Natural killer cell (primary cell): ENCODE measurements around the gene DPEP3. TPM values are rescaled to one million over a fixed set of nuclear protein-coding genes. Genes with fewer than 3 reads are reported as not detected.
"Not testable (repeated sequence)": the region's sequence is repeated elsewhere in the genome, so short reads cannot be mapped to it uniquely, and the experiment has no call there.

Source experiments
- ATAC-seq, 3 donors: fragments of 150-1000 bp in 2 of 3; fragments of 200-7000 bp in 1 of 3; cut with Tn5 transposase; 1 replicate in 1 of 3; 2 replicates in 2 of 3; pipeline ENCODE4 v1.10.0; 2021; ENCODE audit warnings: mild to moderate bottlenecking in 2 of 3, moderate library complexity in 2 of 3
- DNase-seq, 2 donors: peaks; one replicate each; pipeline versions ENCODE4 v3.0.0 to v3.0.0-alpha.2; 2013 to 2021; ENCODE audit warnings: mixed read lengths in 1 of 2
- H3K27ac ChIP-seq: one replicate; pipeline ENCODE4 v1.5.1; 2013; ENCODE audit warnings: mild to moderate bottlenecking, low read length
- H3K27me3 ChIP-seq: one replicate; pipeline ENCODE4 v1.6.1; 2013; ENCODE audit warnings: low read length; ENCODE audit not compliant: control insufficient read depth, insufficient read depth
- H3K36me3 ChIP-seq: one replicate; pipeline ENCODE4 v1.6.1; 2013; ENCODE audit warnings: low read length; ENCODE audit not compliant: control insufficient read depth, insufficient read depth
- H3K4me1 ChIP-seq: one replicate; pipeline ENCODE4 v1.6.1; 2013; ENCODE audit warnings: low read length; ENCODE audit not compliant: control insufficient read depth, insufficient read depth
- H3K4me3 ChIP-seq: one replicate; pipeline ENCODE4 v1.5.1; 2013; ENCODE audit warnings: low read length
- H3K9me3 ChIP-seq: one replicate; pipeline ENCODE4 v1.6.1; 2013; ENCODE audit warnings: low read length; ENCODE audit not compliant: control insufficient read depth, insufficient read depth
- H3K27ac Mint-ChIP-seq, 2 donors: one replicate each; pipeline ENCODE4 v1.8.0; 2022; ENCODE audit warnings: mild to moderate bottlenecking in 2 of 2, mixed read lengths in 2 of 2, moderate library complexity in 1 of 2
- H3K27me3 Mint-ChIP-seq, 2 donors: one replicate each; pipeline ENCODE4 v1.8.0; 2022; ENCODE audit warnings: low read depth in 2 of 2, mixed read lengths in 2 of 2
- H3K36me3 Mint-ChIP-seq: one replicate; pipeline ENCODE4 v1.8.0; 2022; ENCODE audit warnings: mixed read lengths
- H3K4me1 Mint-ChIP-seq, 2 donors: one replicate each; pipeline ENCODE4 v1.8.0; 2022; ENCODE audit warnings: mixed read lengths in 2 of 2
- H3K4me3 Mint-ChIP-seq: one replicate; pipeline ENCODE4 v1.8.0; 2022; ENCODE audit warnings: mild to moderate bottlenecking, moderate library complexity, mixed read lengths
- H3K9me3 Mint-ChIP-seq, 2 donors: one replicate each; pipeline ENCODE4 v1.8.0; 2022; ENCODE audit warnings: mixed read lengths in 2 of 2
- CTCF ChIP-seq: fragments of 200-600 bp; IDR thresholded peaks from one replicate; pipeline ENCODE4 v1.8.0; 2022; ENCODE audit warnings: antibody characterized with exemption
- WGBS: methylation state at CpG from one replicate; pipeline ENCODE4 v1.1.7; 2013; ENCODE audit warnings: missing lambda C conversion rate; ENCODE audit not compliant: insufficient coverage; 5-methylcytosine and 5-hydroxymethylcytosine counted together
- intact Hi-C: fragments of 100-400 bp; cut with micrococcal nuclease; formaldehyde crosslinking; loops from one replicate; pipeline ENCODE4 v1.14.2; 2022
- total RNA-seq, 4 donors: library from RNA; stranded (reverse); fragments of 120-200 nt in 1 of 4; gene quantifications; one replicate each; pipeline versions ENCODE4 v1.2.3 to v1.2.4, GENCODE V29; 2013 to 2022

DPEP3 gene
- total RNA-seq, 3 donors from 2014 or later (not counting 1 experiment from before 2014, with no cell fraction given) = 0.53 to 1.00 (median 0.96) TPM

- Histone ChIP-seq H3K4me1 (no peaks in the 10 kb centered on the region), H3K27ac (no peak overlapping the region), H3K9me3 (no peaks in the 10 kb centered on the region), H3K36me3 (no peaks in the 10 kb centered on the region), H3K27me3 (no peaks in the 10 kb centered on the region), H3K4me3 (no peak overlapping the region)
- no peak overlapping the region for H3K4me3 Mint-ChIP-seq
- H3K36me3 Mint-ChIP-seq = no peaks in the 10 kb centered on the region
- no peak overlapping the region for H3K27ac Mint-ChIP-seq
- no peak for TF ChIP-seq CTCF
- intact Hi-C loops = no loop called here
- H3K4me1 Mint-ChIP-seq = no peaks in the 10 kb centered on the region
- H3K9me3 Mint-ChIP-seq = no peaks in the 10 kb centered on the region
- WGBS = 70% methylated on average over 5 of the region's 5 CpGs
- H3K27me3 Mint-ChIP-seq = no peaks in the 10 kb centered on the region
- DNase-seq = no peak
- ATAC-seq = no peak
Observed at GRCh38 chr16:67977005-67977404, 3.3 kb downstream of the DPEP3 start.

- Mint-ChIP-seq H3K27me3 (no peaks in the 10 kb centered on the region), H3K9me3 (no peaks in the 10 kb centered on the region), H3K27ac (no peak overlapping the region), H3K4me3 (no peak overlapping the region), H3K36me3 (no peaks in the 10 kb centered on the region), H3K4me1 (no peaks in the 10 kb centered on the region)
- intact Hi-C loops = no loop called here
- no peak for ATAC-seq
- Histone ChIP-seq H3K4me3 (no peak overlapping the region), H3K4me1 (no peaks in the 10 kb centered on the region), H3K36me3 (no peaks in the 10 kb centered on the region), H3K9me3 (no peaks in the 10 kb centered on the region), H3K27ac (no peak overlapping the region), H3K27me3 (no peaks in the 10 kb centered on the region)
- no peak for DNase-seq
- TF ChIP-seq CTCF = no peak
- 98% methylated on average over 2 of the region's 2 CpGs for WGBS
Observed at GRCh38 chr16:67976205-67976604, 4.1 kb downstream of the DPEP3 start.

- DNase-seq = no peak
- Histone ChIP-seq H3K4me3 (no peak overlapping the region), H3K27ac (no peak overlapping the region), H3K27me3 (no peaks in the 10 kb centered on the region), H3K9me3 (no peaks in the 10 kb centered on the region), H3K4me1 (no peaks in the 10 kb centered on the region), H3K36me3 (no peaks in the 10 kb centered on the region)
- Mint-ChIP-seq H3K36me3 (no peaks in the 10 kb centered on the region), H3K9me3 (no peaks in the 10 kb centered on the region), H3K27me3 (no peaks in the 10 kb centered on the region), H3K27ac (no peak overlapping the region), H3K4me3 (no peak overlapping the region), H3K4me1 (no peaks in the 10 kb centered on the region)
- intact Hi-C loops = no loop called here
- 57% methylated on average over 14 of the region's 14 CpGs for WGBS
- ATAC-seq = no peak
- TF ChIP-seq CTCF = no peak
Observed at GRCh38 chr16:67975321-67976105, 4.8 kb downstream of the DPEP3 start.

- peaks cover 15% of the 10 kb centered on the region for H3K4me1 ChIP-seq
- H3K36me3 ChIP-seq, DNase-seq, H3K27me3 ChIP-seq, H3K27ac Mint-ChIP-seq, intact Hi-C loops, H3K4me3 ChIP-seq, H3K9me3 ChIP-seq, H3K36me3 Mint-ChIP-seq, H3K4me3 Mint-ChIP-seq, H3K27me3 Mint-ChIP-seq, H3K27ac ChIP-seq, ATAC-seq, H3K9me3 Mint-ChIP-seq: not testable (repeated sequence)
- 93% methylated on average over 7 of the region's 7 CpGs for WGBS
- peaks cover 13 to 18% of the 10 kb centered on the region in 2 donors for H3K4me1 Mint-ChIP-seq
Observed at GRCh38 chr16:67972285-67972684, 8.0 kb downstream of the DPEP3 start.
